IMR-90 (cell line): ENCODE measurements around the gene ZFHX3. TPM values are rescaled to one million over a fixed set of nuclear protein-coding genes. Genes with fewer than 3 reads are reported as not detected.

ENCODE experiments used
- ATAC-seq: fragments of 200-7000 bp; cut with Tn5 transposase; 2 replicates; pipeline ENCODE4 v1.9.1; 2020; ENCODE audit warnings: low read depth, mild to moderate bottlenecking, moderate library complexity
- BruUV-seq: library from RNA; stranded (reverse); fragments of 400-500 nt; replicated peaks from 2 replicates; lab custom pipeline; 2021; lab: Mats Ljungman, UMichigan
- CTCF ChIA-PET: fragments of 300-600 bp; formaldehyde crosslinking; extraction: SDS; loops from one replicate; lab custom pipeline; 2021; ENCODE audit warnings: antibody characterized with exemption; lab: Yijun Ruan, JAX
- POLR2A ChIA-PET: fragments of 300-600 bp; sonication (Branson Sonifier 250); formaldehyde crosslinking; loops from one replicate; lab custom pipeline; 2022; ENCODE audit warnings: antibody characterized with exemption; ENCODE audit not compliant: unreplicated experiment; lab: Charles Lee
- DNase-seq: peaks from one replicate; pipeline ENCODE4 v3.0.0; 2013
- H2AFZ ChIP-seq: replicated peaks from 2 replicates; pipeline ENCODE3; 2013; ENCODE audit warnings: low read length, mild to moderate bottlenecking; ENCODE audit not compliant: poor library complexity
- H2AK5ac ChIP-seq: 2 replicates; pipeline ENCODE4 v1.6.1; 2013; ENCODE audit warnings: low read depth, low read length, inconsistent platforms
- H2AK9ac ChIP-seq: replicated peaks from 2 replicates; pipeline ENCODE3; 2013; ENCODE audit warnings: mild to moderate bottlenecking, low read depth, low read length, moderate library complexity; ENCODE audit not compliant: poor library complexity
- H2BK120ac ChIP-seq: 2 replicates; pipeline ENCODE4 v1.6.1; 2013; ENCODE audit warnings: low read depth, low read length, inconsistent platforms
- H2BK15ac ChIP-seq: 3 replicates; pipeline ENCODE4 v1.6.1; 2013; ENCODE audit warnings: low read depth, low read length, inconsistent platforms
- H2BK20ac ChIP-seq: 2 replicates; pipeline ENCODE4 v1.6.1; 2013; ENCODE audit warnings: low read depth, mild to moderate bottlenecking, inconsistent platforms, low read length, moderate library complexity
- H2BK5ac ChIP-seq: 2 replicates; pipeline ENCODE4 v1.6.1; 2013; ENCODE audit warnings: mild to moderate bottlenecking, low read depth, low read length, inconsistent platforms; ENCODE audit not compliant: poor library complexity, severe bottlenecking
- H3K14ac ChIP-seq: replicated peaks from 2 replicates; pipeline ENCODE4 v1.6.1; 2013; ENCODE audit warnings: low read depth, low read length, inconsistent platforms
- H3K18ac ChIP-seq: 2 replicates; pipeline ENCODE4 v1.6.1; 2013; ENCODE audit warnings: low read depth, low read length, control low read depth
- H3K23ac ChIP-seq: 2 replicates; pipeline ENCODE4 v1.6.1; 2013; ENCODE audit warnings: low read depth, low read length, inconsistent platforms
- H3K27ac ChIP-seq: 2 replicates; pipeline ENCODE4 v1.5.1; 2013; ENCODE audit warnings: mild to moderate bottlenecking, control low read depth, low read length; ENCODE audit not compliant: insufficient read depth
- H3K27me3 ChIP-seq: 2 replicates; pipeline ENCODE4 v1.6.1; 2013; ENCODE audit warnings: low read length; ENCODE audit not compliant: control insufficient read depth, insufficient read depth
- H3K36me3 ChIP-seq: 2 replicates; pipeline ENCODE4 v1.6.1; 2013; ENCODE audit warnings: low read length, mixed read lengths; ENCODE audit not compliant: control insufficient read depth, insufficient read depth
- H3K4ac ChIP-seq: 2 replicates; pipeline ENCODE4 v1.6.1; 2013; ENCODE audit warnings: low read depth, low read length, inconsistent platforms
- H3K4me1 ChIP-seq: 2 replicates; pipeline ENCODE4 v1.6.1; 2013; ENCODE audit warnings: low read length, mixed read lengths; ENCODE audit not compliant: control insufficient read depth, insufficient read depth
- H3K4me2 ChIP-seq: 2 replicates; pipeline ENCODE4 v1.6.1; 2013; ENCODE audit warnings: low read depth, mild to moderate bottlenecking, control low read depth, low read length, moderate library complexity
- H3K4me3 ChIP-seq: 2 replicates; pipeline ENCODE4 v1.5.1; 2013; ENCODE audit warnings: low read depth, mild to moderate bottlenecking, control low read depth, low read length, moderate library complexity; ENCODE audit not compliant: insufficient read depth
- H3K56ac ChIP-seq: 2 replicates; pipeline ENCODE4 v1.6.1; 2013; ENCODE audit warnings: low read length, inconsistent platforms; ENCODE audit not compliant: insufficient read depth; ENCODE audit errors: extremely low read depth
- H3K79me1 ChIP-seq, 2 experiments: 2 replicates each; pipeline ENCODE4 v1.6.1; 2013; ENCODE audit warnings: low read length in 2 of 2, inconsistent platforms in 1 of 2, low read depth in 1 of 2
- H3K9ac ChIP-seq: 2 replicates; pipeline ENCODE4 v1.6.1; 2013; ENCODE audit warnings: low read depth, low read length, control low read depth
- H3K9me1 ChIP-seq: 2 replicates; pipeline ENCODE4 v1.6.1; 2013; ENCODE audit warnings: low read length, inconsistent platforms; ENCODE audit not compliant: insufficient read depth
- H3K9me3 ChIP-seq: 2 replicates; pipeline ENCODE4 v1.6.1; 2013; ENCODE audit warnings: low read length; ENCODE audit not compliant: control insufficient read depth, insufficient read depth
- H4K20me1 ChIP-seq: 2 replicates; pipeline ENCODE4 v1.6.1; 2013; ENCODE audit warnings: low read length, inconsistent platforms; ENCODE audit not compliant: insufficient read depth
- H4K5ac ChIP-seq: 2 replicates; pipeline ENCODE4 v1.6.1; 2013; ENCODE audit warnings: mild to moderate bottlenecking, low read depth, low read length, control low read depth
- H4K8ac ChIP-seq, 2 experiments: 2 replicates each; pipeline ENCODE4 v1.6.1; 2013; ENCODE audit warnings: low read depth in 2 of 2, low read length in 2 of 2, control low read depth in 1 of 2, inconsistent platforms in 1 of 2
- H4K91ac ChIP-seq: 2 replicates; pipeline ENCODE4 v1.6.1; 2013; ENCODE audit warnings: low read depth, low read length, inconsistent platforms; ENCODE audit not compliant: insufficient read depth
- CHD1 ChIP-seq: IDR thresholded peaks from 2 replicates; pipeline ENCODE4 v1.6.1; 2012; ENCODE audit warnings: low read depth, low read length, improper control_type of control experiment
- FOS ChIP-seq: fragments of 150-350 bp; IDR thresholded peaks from 2 replicates; pipeline ENCODE4 v1.6.1; 2016; ENCODE audit warnings: low read depth, low read length
- MAFK ChIP-seq: IDR thresholded peaks from 2 replicates; pipeline ENCODE4 v1.6.1; 2012; ENCODE audit warnings: low read depth, low read length, improper control_type of control experiment
- MXI1 ChIP-seq: IDR thresholded peaks from 2 replicates; pipeline ENCODE4 v1.6.1; 2012; ENCODE audit warnings: low read depth, mild to moderate bottlenecking, low read length, moderate library complexity, borderline replicate concordance
- NFE2L2 ChIP-seq: fragments of 150-350 bp; IDR thresholded peaks from 2 replicates; pipeline ENCODE4 v1.6.1; 2016; ENCODE audit warnings: low read depth, mild to moderate bottlenecking, low read length
- POLR2A ChIP-seq: IDR thresholded peaks from 2 replicates; pipeline ENCODE4 v1.6.1; 2012; ENCODE audit warnings: mild to moderate bottlenecking, low read depth, low read length
- RAD21 ChIP-seq: IDR thresholded peaks from 2 replicates; pipeline ENCODE4 v1.6.1; 2012; ENCODE audit warnings: low read length, improper control_type of control experiment
- SMC3 ChIP-seq: fragments of 150-350 bp; IDR thresholded peaks from 2 replicates; pipeline ENCODE4 v1.6.1; 2016; ENCODE audit warnings: low read depth, mild to moderate bottlenecking, antibody characterized with exemption, low read length, moderate library complexity
- USF2 ChIP-seq: fragments of 150-350 bp; IDR thresholded peaks from 2 replicates; pipeline ENCODE4 v1.6.1; 2017; ENCODE audit warnings: mild to moderate bottlenecking, antibody characterized with exemption, low read length, low read depth
- WGBS, 2 experiments: methylation state at CpG; one replicate each; pipeline versions ENCODE4 v1.1.5 to v1.1.7; 2013; ENCODE audit warnings: missing lambda C conversion rate in 2 of 2; ENCODE audit not compliant: insufficient read length in 1 of 2; ENCODE audit errors: extremely low coverage in 2 of 2; 5-methylcytosine and 5-hydroxymethylcytosine counted together
- dilution Hi-C: fragments of 300-500 bp; cut with HindIII; formaldehyde crosslinking; loops from one replicate; pipeline ENCODE4 v1.14.3; 2018; ENCODE audit warnings: low sequenced_read_pairs; ENCODE audit not compliant: unreplicated experiment
- in situ Hi-C: fragments of 300-500 bp; cut with MboI; formaldehyde crosslinking; loops from 3 replicates; pipeline ENCODE4 v1.14.3; 2019; ENCODE audit warnings: low sequenced_read_pairs, inconsistent platforms, mixed read lengths
- intact Hi-C: fragments of 100-400 bp; cut with micrococcal nuclease; formaldehyde crosslinking; loops from 2 replicates; pipeline ENCODE4 v1.10.0; 2022
- polyA plus RNA-seq, 3 experiments: library from polyadenylated mRNA; depleted of rRNA; stranded (reverse); fragments of >200 nt; gene quantifications; 2 replicates each; pipeline ENCODE4 v1.2.3, GENCODE V29; 2012; ENCODE audit warnings: low replicate concordance in 1 of 3
- total RNA-seq: library from RNA; depleted of rRNA; stranded (reverse); fragments of >200 nt; gene quantifications from 2 replicates; pipeline ENCODE4 v1.2.3, GENCODE V29; 2012

The ZFHX3 gene
- total and polyA plus RNA-seq, 2 of the 4 experiments (the other 2 are of a cell fraction): 1.4 to 1.7 TPM

GRCh38 chr16:72845322-72846020, 202.5 kb downstream of the ZFHX3 start:
- CTCF ChIA-PET: no interaction called here
- Histone ChIP-seq H3K27me3 (no peaks in the 10 kb centered on the region), H3K4ac (peak overlapping the region; percentile 66; the same call in 1 of the 2 replicates), H2AK9ac (no peak overlapping the region), H2BK5ac (no peak overlapping the region), H2AFZ (no peak overlapping the region), H2BK15ac (no peak overlapping the region), H3K79me1 (peaks cover 19 to 70% of the 10 kb centered on the region in 2 experiments), H3K56ac (no peak overlapping the region), H3K4me2 (no peak overlapping the region), H3K9ac (no peak overlapping the region), H3K23ac (peak overlapping the region; percentile 37), H3K9me1 (peaks cover 18% of the 10 kb centered on the region), H3K4me1 (peaks cover 31% of the 10 kb centered on the region), H4K20me1 (peaks cover 8% of the 10 kb centered on the region; the same call in 1 of the 2 replicates), H4K8ac (no peak overlapping the region), H3K18ac (no peak overlapping the region), H2BK20ac (no peak overlapping the region), H3K27ac (no peak overlapping the region), H2AK5ac (peak overlapping the region; percentile 51; the same call in 1 of the 2 replicates), H3K9me3 (no peaks in the 10 kb centered on the region), H3K36me3 (no peaks in the 10 kb centered on the region), H3K4me3 (no peak overlapping the region), H2BK120ac (no peak overlapping the region), H4K5ac (no peak overlapping the region), H4K91ac (no peak overlapping the region; the same call in 1 of the 2 replicates), H3K14ac (no peak overlapping the region)
- no peak for ATAC-seq
- no TSS peak for BruUV-seq
- WGBS, 2 experiments: 91% methylated on average over 6 of the region's 16 CpGs; no CpG with 5 or more reads in 1 of the 2 experiments
- no peak for DNase-seq
- intact Hi-C loops: loop anchor here (5.0 kb wide), 1 partner anchor 343 kb away; no protein-coding TSS in a partner anchor
- in situ Hi-C loops: loop anchor here (10.0 kb wide), 1 partner anchor 209 kb away; no protein-coding TSS in a partner anchor
- POLR2A ChIA-PET: no interaction called here
- no peak for TF ChIP-seq RAD21
- TF ChIP-seq MXI1: no peak
- no peak for TF ChIP-seq SMC3
- TF ChIP-seq USF2: no peak
- no peak for TF ChIP-seq POLR2A
- TF ChIP-seq MAFK: no peak
- no peak for TF ChIP-seq FOS
- no peak for TF ChIP-seq CHD1
- no peak for TF ChIP-seq NFE2L2
- dilution Hi-C loops: no loop called here
